Middle frontal gyrus (tissue), 1 donor: ENCODE results near the gene HOXA13.
A peak's percentile ranks its signal among the peaks of the same experiment; 100 is the strongest.

Experiments used
- DNase-seq: peaks from one replicate; pipeline ENCODE4 v3.0.0-alpha.2; 2015; ENCODE audit warnings: low spot score; ENCODE audit errors: extremely low spot score

HOXA13 gene

DNA sequence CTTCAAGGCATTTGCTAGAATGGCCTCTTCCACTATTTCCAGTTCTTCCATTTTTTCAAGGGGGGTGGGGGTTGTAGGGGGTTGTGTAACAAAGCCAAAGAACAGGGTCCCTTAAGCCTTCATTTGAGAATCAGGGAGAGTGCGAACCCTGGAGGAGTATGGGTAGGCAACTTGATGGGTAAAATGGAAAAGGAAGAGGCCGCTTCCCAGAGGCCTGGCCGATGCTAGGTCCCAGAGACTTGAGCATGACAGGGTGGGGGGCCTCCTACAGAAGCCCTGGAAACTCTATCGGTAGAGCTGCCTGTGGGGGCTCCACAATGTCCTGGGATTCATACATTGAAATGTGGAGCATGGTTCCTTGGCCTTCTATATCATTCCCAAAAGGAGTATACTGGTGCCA is 9.1 kb upstream of the HOXA13 start:
- DNase-seq = no peak

DNA sequence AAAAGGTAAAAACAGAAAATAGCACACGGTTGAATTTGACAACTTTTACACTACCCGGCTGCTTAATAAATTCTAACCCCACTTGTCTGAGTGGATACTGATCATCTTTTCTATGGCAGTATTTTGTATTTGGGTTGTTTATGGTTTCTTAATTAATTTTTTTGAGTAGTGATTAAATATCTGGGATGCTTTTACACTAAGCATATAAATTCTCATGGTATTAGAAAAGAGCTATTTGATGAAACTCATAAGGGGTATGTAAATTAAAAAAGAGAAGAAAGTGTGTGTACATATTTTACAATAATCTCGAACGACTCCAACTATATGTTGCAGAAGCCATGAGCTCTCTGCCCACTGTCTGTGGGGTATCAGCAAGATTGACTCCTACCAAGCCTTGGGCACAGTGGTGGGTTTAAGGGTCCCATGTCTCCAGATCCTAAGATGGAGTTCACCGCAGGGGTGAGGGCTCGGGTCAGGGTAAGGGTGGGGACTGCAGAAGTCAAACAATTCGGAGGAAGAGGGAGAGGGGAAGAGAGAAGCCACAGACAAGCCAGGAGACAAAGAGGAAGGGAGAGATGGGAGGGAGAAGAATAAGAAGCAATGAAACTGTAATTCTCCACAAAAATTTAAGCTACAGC is 7.6 kb upstream of the HOXA13 start:
- DNase-seq = no peak

GRCh38 chr7:27205325-27206280 is 5.7 kb upstream of the HOXA13 start:
- no peak for DNase-seq

- no peak for DNase-seq
Measured at GRCh38 chr7:27204851-27205322, 5.0 kb upstream of the HOXA13 start.

DNA sequence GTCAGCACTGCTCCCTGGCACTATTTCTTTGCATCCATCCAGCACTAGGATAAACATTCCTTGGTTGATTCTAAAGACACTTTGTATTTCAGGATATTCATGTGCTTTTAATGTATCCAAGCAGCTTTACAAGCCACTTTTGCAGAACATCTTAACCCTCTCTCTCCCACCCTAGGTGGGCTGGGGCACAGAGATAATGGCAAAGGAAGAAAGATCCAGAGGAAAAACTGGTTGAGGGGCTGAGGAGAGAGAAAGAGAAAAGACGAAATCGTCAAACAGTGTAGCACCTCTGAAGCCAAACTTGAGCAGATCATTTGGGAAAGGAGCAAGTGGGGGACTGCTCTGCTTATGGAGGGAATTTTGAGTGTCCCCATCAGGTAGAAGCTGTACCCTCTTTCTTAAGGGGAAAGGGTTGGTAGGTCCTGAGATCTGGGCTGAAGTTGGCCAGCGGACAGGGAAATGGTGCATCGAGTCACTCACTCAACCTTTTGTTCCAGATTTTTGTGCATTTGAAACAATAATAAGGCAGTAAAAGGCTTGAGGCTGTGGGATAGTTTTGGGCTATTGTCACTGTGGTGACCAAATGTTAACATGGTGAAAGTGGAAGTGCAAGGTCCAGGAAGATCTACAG is 4.2 kb upstream of the HOXA13 start:
- no peak for DNase-seq

- DNase-seq = no peak
Measured at GRCh38 chr7:27203365-27203953, 3.6 kb upstream of the HOXA13 start.

DNA sequence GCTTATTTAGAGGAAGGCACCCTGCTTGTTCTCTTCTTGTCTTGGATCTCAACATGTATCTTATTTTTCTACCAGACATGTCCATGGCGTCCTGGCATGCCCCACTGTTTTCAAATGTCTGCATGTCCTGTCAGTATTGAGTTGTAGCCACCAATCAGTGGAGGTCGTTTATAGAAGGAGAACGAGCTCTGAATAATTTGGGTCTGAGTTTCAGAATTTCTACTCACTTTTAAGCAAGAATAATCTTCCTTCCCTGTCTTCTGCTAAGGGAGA is 2.9 kb upstream of the HOXA13 start:
- DNase-seq = no peak

DNA sequence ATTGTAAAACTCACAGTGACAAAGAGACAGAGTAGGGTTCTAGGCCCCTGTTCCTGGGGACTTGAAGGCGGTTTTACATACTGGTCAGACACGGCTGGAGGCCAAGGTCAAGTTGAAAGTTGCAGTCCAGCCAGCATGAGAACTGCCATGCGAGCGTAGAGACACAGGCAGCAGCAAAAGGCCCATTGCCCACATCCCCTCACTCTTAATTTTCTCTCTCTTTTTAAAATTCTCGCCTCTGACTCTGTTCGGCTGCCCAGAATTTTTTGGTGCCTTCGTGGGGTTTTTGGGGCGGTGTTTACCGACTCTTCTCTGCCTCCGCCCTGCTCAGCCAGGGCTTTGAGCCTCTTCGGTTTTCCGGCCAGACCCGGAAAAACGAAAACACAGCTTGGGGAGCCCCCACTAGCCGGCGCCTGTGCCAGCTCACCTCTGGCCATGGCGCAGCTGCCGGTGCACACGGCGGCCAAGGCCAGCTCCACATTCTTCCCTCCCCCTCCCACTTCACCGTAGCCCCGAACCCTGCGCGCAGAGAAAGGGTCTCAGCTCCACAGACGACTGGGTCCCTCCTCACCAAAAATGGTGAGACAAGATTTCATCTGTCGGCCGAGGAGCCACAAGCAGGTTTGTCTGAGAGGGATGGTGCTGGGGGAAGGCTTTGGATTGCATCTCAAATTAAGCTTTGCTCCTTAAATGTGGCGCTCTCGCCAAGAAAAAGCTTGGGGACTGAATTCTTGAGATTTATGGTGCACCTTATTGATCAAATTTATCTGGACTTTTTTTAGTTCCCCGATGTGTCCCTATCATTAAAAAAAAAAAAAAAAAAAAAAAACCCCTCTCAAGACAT is 2.3 kb upstream of the HOXA13 start:
- no peak for DNase-seq

GRCh38 chr7:27201580-27202017 is 1.7 kb upstream of the HOXA13 start:
- DNase-seq = no peak

- DNase-seq = no peak
Measured at GRCh38 chr7:27200761-27201579, 1.1 kb upstream of the HOXA13 start.

DNA sequence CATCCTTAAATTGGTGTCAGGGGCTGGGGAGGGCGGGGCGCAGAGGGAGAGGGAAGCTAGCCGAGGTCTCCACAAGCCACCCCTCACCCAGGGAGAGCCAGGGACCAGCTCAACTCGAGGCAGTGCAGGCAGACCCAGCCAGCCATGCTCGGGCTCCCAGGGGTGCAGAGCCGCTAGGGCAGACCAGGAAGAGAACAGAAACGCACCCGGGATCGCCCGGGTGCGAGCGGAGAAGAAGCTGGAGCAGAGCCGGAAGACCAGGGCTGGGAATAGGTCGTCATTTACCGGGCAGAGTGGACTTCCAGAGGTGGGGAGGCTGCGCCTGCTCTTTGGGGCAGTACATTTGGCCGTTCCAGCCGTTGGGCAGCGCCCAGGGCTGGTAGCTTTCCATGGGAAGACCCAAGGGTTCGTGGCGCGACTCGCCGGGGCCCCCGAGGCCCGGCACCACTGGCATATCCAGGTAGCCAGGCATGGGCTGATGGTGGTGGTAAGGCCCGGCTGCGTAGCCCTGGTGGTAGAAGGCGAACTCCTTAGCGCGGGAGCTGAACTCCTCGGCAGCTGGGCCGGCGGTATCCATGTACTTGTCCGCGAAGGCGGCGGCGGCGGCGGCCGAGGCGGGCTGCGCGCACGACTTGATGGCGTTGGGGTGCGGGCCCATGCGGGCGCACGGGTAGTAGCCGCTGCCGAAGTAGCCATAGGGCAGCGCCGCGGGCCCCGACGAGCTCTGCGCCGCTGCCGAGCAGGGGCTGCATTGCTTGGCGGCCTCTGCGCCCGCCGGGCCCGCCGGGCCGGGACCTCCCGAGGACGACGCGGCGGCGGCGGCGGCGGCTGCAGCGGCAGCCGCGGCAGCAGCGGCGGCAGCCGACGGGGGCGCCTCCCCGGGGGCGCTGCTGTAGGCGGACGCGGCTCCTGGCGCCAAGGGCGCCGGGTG is 755 bp downstream of the HOXA13 start:
- no peak for DNase-seq

DNA sequence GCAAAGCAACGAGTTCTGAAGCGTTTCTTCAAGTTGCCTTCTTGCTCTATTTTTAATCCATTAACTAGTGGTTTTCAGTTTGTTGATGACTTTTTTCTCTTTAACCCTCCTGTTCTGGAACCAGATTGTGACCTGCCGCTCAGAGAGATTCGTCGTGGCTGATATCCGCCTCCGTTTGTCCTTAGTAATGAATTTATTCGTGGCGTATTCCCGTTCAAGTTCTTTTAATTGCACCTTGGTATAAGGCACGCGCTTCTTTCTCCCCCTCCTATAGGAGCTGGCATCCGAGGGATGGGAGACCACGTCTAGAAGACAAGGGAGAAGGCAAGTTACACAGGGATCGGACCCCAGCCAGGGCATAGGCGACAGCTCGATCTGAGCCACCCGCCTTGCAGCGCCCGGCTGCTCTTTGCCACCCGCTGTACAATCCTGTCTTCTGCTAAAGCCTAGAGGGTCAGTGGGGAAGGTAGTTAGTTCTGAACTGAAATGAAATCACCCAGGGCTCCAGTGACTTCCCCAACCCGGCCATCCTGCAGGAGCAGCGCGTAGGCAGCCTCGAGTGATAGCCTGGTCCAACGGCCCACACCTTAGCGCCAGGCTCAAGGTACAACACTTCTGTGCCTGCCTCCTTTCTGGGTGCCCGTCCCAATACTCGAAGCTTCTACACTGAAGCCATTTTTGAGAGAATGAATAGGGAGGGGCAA is 1.6 kb downstream of the HOXA13 start:
- DNase-seq = no peak

DNA sequence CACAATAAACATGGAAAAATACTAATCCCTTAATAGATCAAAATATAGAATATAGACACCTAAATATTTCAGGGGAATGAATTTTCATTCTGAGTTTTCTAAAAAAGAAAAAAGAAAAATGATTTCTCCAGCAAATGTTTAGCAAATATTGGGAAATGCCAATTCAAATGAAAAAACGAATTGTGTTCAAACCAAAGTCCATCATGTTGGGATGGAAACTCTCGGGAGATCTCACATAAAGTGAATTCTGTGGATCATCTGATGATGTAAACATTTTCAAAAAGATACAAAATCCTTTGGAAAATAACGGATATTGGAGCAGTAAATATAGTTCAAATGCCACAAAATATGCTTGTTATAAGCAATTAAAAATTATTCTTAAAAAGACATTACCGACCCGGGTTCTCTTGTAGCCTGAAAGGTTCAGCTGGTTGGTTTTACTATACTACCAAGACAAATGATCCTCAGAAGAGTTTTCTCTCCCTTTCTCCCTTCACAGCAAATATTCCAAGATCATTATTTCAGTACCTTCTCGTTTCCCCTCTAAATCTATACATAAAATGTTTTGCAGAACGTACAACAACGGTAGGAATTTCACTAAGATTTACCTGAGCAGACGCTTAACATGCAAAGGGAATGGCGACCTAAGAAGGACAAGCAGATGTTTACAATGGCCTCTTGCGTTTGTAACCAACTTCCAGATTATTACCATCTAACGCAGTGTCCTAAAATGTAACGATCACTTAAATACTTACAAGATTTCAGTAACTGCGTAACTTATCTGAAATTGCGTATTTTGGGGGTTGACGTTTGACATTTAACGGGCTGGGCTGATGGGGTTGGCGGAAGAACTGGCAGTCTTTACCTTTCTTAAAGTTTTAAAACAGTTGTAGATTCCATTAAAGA is 2.5 kb downstream of the HOXA13 start:
- DNase-seq = no peak

DNA sequence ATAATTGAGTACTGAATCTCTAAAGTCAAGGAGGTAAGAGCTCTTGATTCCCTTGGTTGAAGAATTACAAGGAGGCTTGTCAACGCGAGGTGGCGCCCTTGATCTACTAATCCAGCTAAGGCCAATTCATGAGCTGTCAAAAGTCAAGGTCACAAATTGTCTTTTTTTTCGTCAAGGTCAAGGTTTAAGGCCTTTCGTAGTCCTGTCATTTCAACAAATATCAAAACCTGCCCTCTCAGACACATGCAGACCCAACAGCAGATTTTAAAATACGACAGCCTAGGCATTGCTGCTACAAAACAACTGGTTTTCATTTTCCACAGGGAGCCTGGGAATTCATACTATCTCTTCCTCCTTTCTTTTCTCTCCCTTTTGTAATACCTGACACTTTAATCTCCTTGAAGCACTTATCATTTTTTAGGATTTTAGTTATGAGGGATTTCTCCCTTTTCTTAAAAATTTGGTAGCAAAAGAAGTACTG is 3.6 kb downstream of the HOXA13 start:
- peak; percentile 25 for DNase-seq

GRCh38 chr7:27194686-27195379 is 5.1 kb downstream of the HOXA13 start:
- DNase-seq = no peak

- DNase-seq = no peak
Measured at GRCh38 chr7:27194002-27194352, 5.9 kb downstream of the HOXA13 start.
